Measurements from ENCODE around the gene IHH.

Gene IHH

DNA sequence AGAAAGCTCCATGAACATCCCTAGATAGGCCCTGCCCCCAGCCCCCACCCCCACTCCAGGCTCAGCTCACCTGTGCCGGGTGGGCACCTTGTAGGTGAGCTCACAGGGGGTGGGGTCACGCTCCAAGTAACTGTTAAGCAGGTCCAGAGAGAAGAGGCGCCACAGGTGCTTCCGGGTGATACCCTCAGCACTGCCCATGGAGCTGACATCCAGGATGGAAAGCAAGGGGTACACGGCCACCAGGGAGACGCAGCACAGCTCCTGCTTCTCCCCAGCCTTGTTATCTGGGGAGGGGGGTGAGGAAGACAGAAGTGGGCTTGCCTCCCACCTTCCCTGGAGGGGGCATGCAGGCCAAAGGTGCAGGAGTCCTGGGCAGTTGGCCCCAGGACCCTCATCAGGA, 41.3 kb downstream of the IHH start:
- Mint-ChIP-seq H3K36me3 (ENCODE audit: insufficient read depth) (peaks cover 3% of the 10 kb centered on the region), H3K9me3 (no peaks in the 10 kb centered on the region), H3K27ac (ENCODE audit: low read depth) (no peak overlapping the region), H3K4me1 (no peaks in the 10 kb centered on the region), H3K27me3 (peaks cover 29% of the 10 kb centered on the region), H3K4me3 (no peak overlapping the region)
- DNase-seq (ENCODE audit: low spot score in 2 of 2): no peak
- no peak for ATAC-seq (replicated peaks; ENCODE audit: extremely low read depth, poor library complexity, severe bottlenecking)

GRCh38 chr2:219018726-219019125, 42.0 kb downstream of the IHH start:
- Mint-ChIP-seq H3K27ac (ENCODE audit: low read depth) (no peak overlapping the region), H3K27me3 (peaks cover 36% of the 10 kb centered on the region), H3K9me3 (no peaks in the 10 kb centered on the region), H3K4me3 (no peak overlapping the region), H3K36me3 (ENCODE audit: insufficient read depth) (peaks cover 3% of the 10 kb centered on the region), H3K4me1 (no peaks in the 10 kb centered on the region)
- DNase-seq (ENCODE audit: low spot score in 2 of 2): no peak
- no peak for ATAC-seq (replicated peaks; ENCODE audit: extremely low read depth, poor library complexity, severe bottlenecking)

DNA sequence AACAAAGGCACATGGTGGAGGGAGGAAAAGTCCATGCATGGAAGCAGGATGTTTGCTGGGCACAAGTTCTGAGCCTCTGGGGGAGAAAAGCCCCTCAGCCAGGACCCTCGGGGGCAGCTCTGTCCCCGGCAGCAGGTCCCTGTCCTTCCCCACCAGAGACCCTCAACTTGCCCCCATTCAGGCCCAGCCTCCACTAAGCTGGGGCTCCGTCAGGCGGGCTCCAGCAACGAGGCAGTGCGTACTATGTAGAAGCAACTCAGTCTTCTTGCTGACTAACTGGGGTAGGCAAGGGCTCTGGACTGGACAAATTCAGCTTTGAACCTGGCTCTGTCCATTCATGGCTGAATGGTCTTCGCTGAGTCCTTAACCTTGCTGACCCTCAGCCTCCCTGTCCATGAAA, 42.4 kb downstream of the IHH start:
- peaks cover 3% of the 10 kb centered on the region for H3K36me3 Mint-ChIP-seq (ENCODE audit: insufficient read depth)
- ATAC-seq (replicated peaks; ENCODE audit: extremely low read depth, poor library complexity, severe bottlenecking) (no peak), DNase-seq (ENCODE audit: low spot score in 2 of 2) (no peak)
- H3K4me1 Mint-ChIP-seq: no peaks in the 10 kb centered on the region
- no peak overlapping the region for H3K27ac Mint-ChIP-seq (ENCODE audit: low read depth)
- H3K4me3 Mint-ChIP-seq: no peak overlapping the region
- peaks cover 40% of the 10 kb centered on the region for H3K27me3 Mint-ChIP-seq
- H3K9me3 Mint-ChIP-seq: no peaks in the 10 kb centered on the region

- peaks cover 35% of the 10 kb centered on the region for H3K27me3 Mint-ChIP-seq
- H3K4me3 Mint-ChIP-seq: no peak overlapping the region
- peaks cover 3% of the 10 kb centered on the region for H3K36me3 Mint-ChIP-seq (ENCODE audit: insufficient read depth)
- no peaks in the 10 kb centered on the region for H3K4me1 Mint-ChIP-seq
- no peak for DNase-seq (ENCODE audit: low spot score in 2 of 2)
- no peak overlapping the region for H3K27ac Mint-ChIP-seq (ENCODE audit: low read depth)
- no peaks in the 10 kb centered on the region for H3K9me3 Mint-ChIP-seq
- ATAC-seq (replicated peaks; ENCODE audit: extremely low read depth, poor library complexity, severe bottlenecking): no peak
Measured at GRCh38 chr2:219017201-219017931, 43.4 kb downstream of the IHH start.

GRCh38 chr2:219016721-219017120, 44.0 kb downstream of the IHH start:
- ATAC-seq (replicated peaks; ENCODE audit: extremely low read depth, poor library complexity, severe bottlenecking): no peak
- Mint-ChIP-seq H3K4me3 (no peak overlapping the region), H3K9me3 (no peaks in the 10 kb centered on the region), H3K27ac (ENCODE audit: low read depth) (no peak overlapping the region), H3K4me1 (no peaks in the 10 kb centered on the region), H3K36me3 (ENCODE audit: insufficient read depth) (peaks cover 3% of the 10 kb centered on the region), H3K27me3 (peaks cover 31% of the 10 kb centered on the region)
- DNase-seq (ENCODE audit: low spot score in 2 of 2): no peak

GRCh38 chr2:219010873-219011272, 49.8 kb downstream of the IHH start:
- peaks cover 60% of the 10 kb centered on the region for H3K27me3 Mint-ChIP-seq
- H3K9me3 Mint-ChIP-seq: no peaks in the 10 kb centered on the region
- H3K4me3 Mint-ChIP-seq: no peak overlapping the region
- ATAC-seq (replicated peaks; ENCODE audit: extremely low read depth, poor library complexity, severe bottlenecking) (no peak), DNase-seq (ENCODE audit: low spot score in 2 of 2) (no peak)
- H3K4me1 Mint-ChIP-seq: no peaks in the 10 kb centered on the region
- H3K27ac Mint-ChIP-seq (ENCODE audit: low read depth): no peak overlapping the region
- H3K36me3 Mint-ChIP-seq (ENCODE audit: insufficient read depth): no peaks in the 10 kb centered on the region

DNA sequence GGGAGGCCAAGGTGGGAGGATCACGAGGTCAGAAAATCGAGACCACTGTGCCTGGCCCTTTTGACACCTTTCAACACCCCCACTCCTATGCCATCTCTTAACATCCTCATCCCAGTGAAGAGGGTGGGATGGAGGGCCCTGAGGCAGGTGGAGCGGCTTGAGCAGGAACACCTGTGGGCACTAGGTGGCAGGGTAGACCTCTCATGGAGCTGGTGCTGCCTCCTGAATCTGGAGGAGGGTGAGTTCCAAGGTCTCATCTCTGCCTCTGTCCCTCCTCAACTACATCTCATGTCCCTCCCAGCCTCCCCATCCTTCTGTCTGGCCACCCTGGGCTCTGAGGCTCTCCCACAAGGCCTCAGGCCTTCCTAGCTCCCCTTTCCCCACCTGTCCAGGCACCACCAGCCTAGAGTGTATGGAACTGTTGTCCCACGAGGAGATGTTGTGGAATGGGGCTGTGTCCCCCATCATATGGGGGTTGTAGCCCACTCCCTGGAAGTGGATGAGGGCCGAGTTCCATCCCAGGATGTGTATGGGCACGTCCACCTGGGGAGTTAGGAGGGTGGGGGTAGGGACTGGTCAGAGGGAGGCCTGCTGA, 50.5 kb downstream of the IHH start:
- no peak overlapping the region for H3K27ac Mint-ChIP-seq (ENCODE audit: low read depth)
- no peaks in the 10 kb centered on the region for H3K9me3 Mint-ChIP-seq
- peaks cover 66% of the 10 kb centered on the region for H3K27me3 Mint-ChIP-seq
- no peak for DNase-seq (ENCODE audit: low spot score in 2 of 2)
- ATAC-seq (replicated peaks; ENCODE audit: extremely low read depth, poor library complexity, severe bottlenecking): peak; percentile 28
- no peaks in the 10 kb centered on the region for H3K4me1 Mint-ChIP-seq
- H3K36me3 Mint-ChIP-seq (ENCODE audit: insufficient read depth): no peaks in the 10 kb centered on the region
- no peak overlapping the region for H3K4me3 Mint-ChIP-seq

DNA sequence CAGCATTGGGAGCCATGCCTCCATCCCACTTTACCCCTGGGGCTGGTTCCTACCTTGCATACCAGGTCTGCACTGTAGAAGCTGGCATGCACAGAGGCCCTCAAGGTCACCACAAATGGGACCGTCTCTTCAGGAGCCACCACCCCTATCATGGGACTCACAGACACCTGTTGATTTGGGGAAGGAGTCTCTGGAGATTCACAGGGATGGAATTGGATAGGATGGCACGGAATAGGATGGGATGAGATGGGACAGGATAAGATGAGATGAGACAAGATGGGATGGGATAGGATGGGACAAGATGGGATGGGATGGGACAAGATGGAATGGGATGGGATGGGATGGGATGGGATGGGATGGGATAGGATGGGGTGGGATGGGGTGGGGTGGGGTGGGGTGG, 51.4 kb downstream of the IHH start:
- H3K4me3 Mint-ChIP-seq: no peak overlapping the region
- ATAC-seq (replicated peaks; ENCODE audit: extremely low read depth, poor library complexity, severe bottlenecking) (no peak), DNase-seq (ENCODE audit: low spot score in 2 of 2) (no peak)
- H3K27me3 Mint-ChIP-seq: peaks cover 69% of the 10 kb centered on the region
- H3K4me1 Mint-ChIP-seq: peaks cover 6% of the 10 kb centered on the region
- H3K9me3 Mint-ChIP-seq: no peaks in the 10 kb centered on the region
- H3K36me3 Mint-ChIP-seq (ENCODE audit: insufficient read depth): no peaks in the 10 kb centered on the region
- no peak overlapping the region for H3K27ac Mint-ChIP-seq (ENCODE audit: low read depth)

All from central memory CD8-positive, alpha-beta T cell (primary cell).